Embryonic facial prominence (tissue), 1 donor: ENCODE data around the gene SLC2A3.
"Not testable (repeated sequence)": the region's sequence is repeated elsewhere in the genome, so short reads cannot be mapped to it uniquely, and the experiment has no call there.

Experiments
- DNase-seq: peaks from one replicate; pipeline ENCODE4 v3.0.0-alpha.2; 2016; ENCODE audit errors: extremely low spot score

Gene SLC2A3

GRCh38 chr12:7935590-7936581 is at the start of gene SLC2A3:
SLC2A3 (minus strand) TSS chr12:7936187; CDS start chr12:7936034, 153 bp downstream.
- DNase-seq: peak; percentile 72

GRCh38 chr12:7984900-7985299 is 48.9 kb upstream of the SLC2A3 start:
- no peak for DNase-seq

- not testable (repeated sequence) for DNase-seq
Measured at GRCh38 chr12:7983460-7983859, 47.5 kb upstream of the SLC2A3 start.

GRCh38 chr12:7983019-7983418 is 47.0 kb upstream of the SLC2A3 start:
- not testable (repeated sequence) for DNase-seq

GRCh38 chr12:7982332-7982735 is 46.3 kb upstream of the SLC2A3 start:
- not testable (repeated sequence) for DNase-seq

- no peak for DNase-seq
Measured at GRCh38 chr12:7981446-7981845, 45.5 kb upstream of the SLC2A3 start.

GRCh38 chr12:7977351-7978124 is 41.6 kb upstream of the SLC2A3 start:
- DNase-seq: not testable (repeated sequence)

GRCh38 chr12:7973457-7973825 is 37.5 kb upstream of the SLC2A3 start:
- DNase-seq: no peak

GRCh38 chr12:7972734-7973456 is 36.9 kb upstream of the SLC2A3 start:
- DNase-seq: no peak

- not testable (repeated sequence) for DNase-seq
Measured at GRCh38 chr12:7972269-7972668, 36.3 kb upstream of the SLC2A3 start.

- DNase-seq: not testable (repeated sequence)
Measured at GRCh38 chr12:7971765-7972164, 35.8 kb upstream of the SLC2A3 start.

GRCh38 chr12:7970475-7971252 is 34.7 kb upstream of the SLC2A3 start:
- peak; percentile 87 for DNase-seq

GRCh38 chr12:7966563-7966962 is 30.6 kb upstream of the SLC2A3 start:
- no peak for DNase-seq

- not testable (repeated sequence) for DNase-seq
Measured at GRCh38 chr12:7964669-7965068, 28.7 kb upstream of the SLC2A3 start.

GRCh38 chr12:7961395-7962178 is 25.6 kb upstream of the SLC2A3 start:
- no peak for DNase-seq

GRCh38 chr12:7959701-7960121 is 23.7 kb upstream of the SLC2A3 start:
- no peak for DNase-seq

- DNase-seq: no peak
Measured at GRCh38 chr12:7959278-7959677, 23.3 kb upstream of the SLC2A3 start.

GRCh38 chr12:7954877-7955276 is 18.9 kb upstream of the SLC2A3 start:
- DNase-seq: not testable (repeated sequence)

- not testable (repeated sequence) for DNase-seq
Measured at GRCh38 chr12:7954418-7954817, 18.4 kb upstream of the SLC2A3 start.

- not testable (repeated sequence) for DNase-seq
Measured at GRCh38 chr12:7953912-7954311, 17.9 kb upstream of the SLC2A3 start.
